IPS-18a (cell line): Measurements from ENCODE around the gene SPRED3.
"Not testable (repeated sequence)": the region's sequence is repeated elsewhere in the genome, so short reads cannot be mapped to it uniquely, and the experiment has no call there.

Source experiments
- H3K27ac ChIP-seq: one replicate; pipeline ENCODE4 v1.5.1; 2013; ENCODE audit warnings: low read length
- H3K27me3 ChIP-seq: one replicate; pipeline ENCODE4 v1.6.1; 2013; ENCODE audit warnings: mild to moderate bottlenecking, low read length; ENCODE audit not compliant: control insufficient read depth, insufficient read depth
- H3K36me3 ChIP-seq: one replicate; pipeline ENCODE4 v1.6.1; 2013; ENCODE audit warnings: low read depth, low read length; ENCODE audit not compliant: control insufficient read depth
- H3K4me1 ChIP-seq: one replicate; pipeline ENCODE4 v1.6.1; 2013; ENCODE audit warnings: low read depth, low read length; ENCODE audit not compliant: control insufficient read depth
- H3K4me3 ChIP-seq: one replicate; pipeline ENCODE4 v1.5.1; 2013; ENCODE audit warnings: low read length
- H3K9ac ChIP-seq: one replicate; pipeline ENCODE4 v1.6.1; 2013; ENCODE audit warnings: mild to moderate bottlenecking, low read length, moderate library complexity
- H3K9me3 ChIP-seq: one replicate; pipeline ENCODE4 v1.6.1; 2013; ENCODE audit warnings: low read depth, low read length; ENCODE audit not compliant: control insufficient read depth

The SPRED3 gene

DNA sequence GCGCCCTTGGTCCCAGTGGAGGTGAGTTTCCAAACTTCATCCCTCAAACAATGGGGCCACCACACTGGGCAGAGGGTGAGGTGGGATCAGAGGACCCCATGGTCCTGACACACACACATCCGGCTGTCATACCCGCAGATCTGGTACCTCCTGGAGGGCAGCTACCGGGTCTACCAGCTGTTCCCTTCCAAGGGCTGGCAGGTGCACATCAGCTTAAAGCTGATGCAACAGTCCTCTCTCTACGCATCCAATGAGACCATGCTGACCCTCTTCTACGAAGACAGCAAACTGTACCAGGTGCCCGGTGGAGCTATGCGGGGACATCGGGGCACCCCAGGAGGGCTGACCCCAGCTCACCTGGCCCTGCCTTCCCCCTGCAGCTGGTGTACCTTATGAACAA is 28.1 kb upstream of the SPRED3 start:
- H3K36me3 ChIP-seq, result no peaks in the 10 kb centered on the region
- H3K4me1 ChIP-seq, result no peaks in the 10 kb centered on the region
- no peaks in the 10 kb centered on the region for H3K9me3 ChIP-seq
- no peak overlapping the region for H3K27ac ChIP-seq
- no peak overlapping the region for H3K4me3 ChIP-seq
- H3K27me3 ChIP-seq, result peaks cover 37% of the 10 kb centered on the region
- H3K9ac ChIP-seq, result no peak overlapping the region

DNA sequence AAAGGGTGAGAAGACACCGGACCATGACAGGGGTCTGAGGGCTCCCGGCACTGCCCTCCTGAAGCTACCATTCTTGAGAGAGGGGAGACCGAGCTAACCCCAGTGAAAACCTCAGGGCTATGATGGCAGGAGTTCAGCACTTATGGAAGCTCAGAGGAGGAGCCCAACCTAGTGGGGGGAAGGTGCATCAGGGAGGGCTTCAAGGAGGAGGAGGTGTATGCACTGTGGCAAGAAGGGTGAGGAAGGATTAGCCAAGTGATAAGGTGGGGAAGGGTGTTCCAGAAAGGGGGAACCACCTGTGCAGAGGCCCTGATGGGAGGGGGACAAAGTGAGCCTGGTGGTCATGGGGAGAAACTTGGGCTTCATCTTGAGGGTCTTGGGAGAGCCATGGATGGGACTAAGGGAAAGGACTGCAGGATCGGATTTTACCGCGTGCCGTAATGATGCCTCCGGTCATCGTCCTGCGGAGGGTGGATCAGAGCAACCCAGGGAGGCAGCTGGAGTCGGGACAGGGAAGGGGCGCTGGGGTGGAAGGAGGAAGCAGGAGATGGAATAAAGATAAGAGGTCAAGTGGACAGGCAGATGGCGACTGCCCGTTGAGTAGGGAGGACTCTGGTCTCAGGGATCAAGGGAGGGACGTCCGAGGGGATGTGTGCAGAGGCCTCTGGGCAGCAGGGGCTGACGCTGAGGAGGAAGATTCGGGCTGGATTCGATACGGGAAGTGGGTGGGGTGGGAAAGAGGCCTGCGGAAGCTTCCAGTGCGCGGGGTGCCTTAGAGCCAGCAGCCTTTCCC is 27.5 kb upstream of the SPRED3 start:
- H3K36me3 ChIP-seq, result no peaks in the 10 kb centered on the region
- H3K27me3 ChIP-seq, result peaks cover 37% of the 10 kb centered on the region
- no peaks in the 10 kb centered on the region for H3K4me1 ChIP-seq
- H3K9me3 ChIP-seq, result no peaks in the 10 kb centered on the region
- no peak overlapping the region for H3K27ac ChIP-seq
- H3K4me3 ChIP-seq, result peak overlapping the region; percentile 89
- no peak overlapping the region for H3K9ac ChIP-seq

DNA sequence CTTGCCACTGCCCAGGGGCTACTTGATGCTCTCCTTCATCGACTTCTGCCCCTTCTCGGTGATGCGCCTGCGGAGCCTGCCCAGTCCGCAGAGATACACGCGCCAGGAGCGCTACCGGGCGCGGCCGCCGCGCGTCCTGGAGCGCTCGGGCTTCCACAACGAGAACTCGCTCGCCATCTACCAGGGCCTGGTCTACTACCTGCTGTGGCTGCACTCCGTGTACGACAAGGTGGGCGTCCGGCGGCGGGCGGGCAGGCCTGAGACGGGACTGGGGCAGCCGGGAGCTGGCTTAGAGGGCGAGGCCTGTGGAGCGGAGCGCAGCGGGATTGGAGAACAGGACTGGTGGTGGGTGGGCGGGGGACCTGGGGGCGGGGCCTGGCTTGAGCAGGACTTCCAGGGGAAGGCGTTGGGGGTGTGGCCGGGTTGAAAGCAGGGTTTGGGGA is 26.8 kb upstream of the SPRED3 start:
- Histone ChIP-seq H3K36me3 (no peaks in the 10 kb centered on the region), H3K27me3 (peaks cover 37% of the 10 kb centered on the region), H3K9me3 (no peaks in the 10 kb centered on the region), H3K4me3 (peak overlapping the region; percentile 89), H3K27ac (no peak overlapping the region), H3K9ac (no peak overlapping the region), H3K4me1 (no peaks in the 10 kb centered on the region)

DNA sequence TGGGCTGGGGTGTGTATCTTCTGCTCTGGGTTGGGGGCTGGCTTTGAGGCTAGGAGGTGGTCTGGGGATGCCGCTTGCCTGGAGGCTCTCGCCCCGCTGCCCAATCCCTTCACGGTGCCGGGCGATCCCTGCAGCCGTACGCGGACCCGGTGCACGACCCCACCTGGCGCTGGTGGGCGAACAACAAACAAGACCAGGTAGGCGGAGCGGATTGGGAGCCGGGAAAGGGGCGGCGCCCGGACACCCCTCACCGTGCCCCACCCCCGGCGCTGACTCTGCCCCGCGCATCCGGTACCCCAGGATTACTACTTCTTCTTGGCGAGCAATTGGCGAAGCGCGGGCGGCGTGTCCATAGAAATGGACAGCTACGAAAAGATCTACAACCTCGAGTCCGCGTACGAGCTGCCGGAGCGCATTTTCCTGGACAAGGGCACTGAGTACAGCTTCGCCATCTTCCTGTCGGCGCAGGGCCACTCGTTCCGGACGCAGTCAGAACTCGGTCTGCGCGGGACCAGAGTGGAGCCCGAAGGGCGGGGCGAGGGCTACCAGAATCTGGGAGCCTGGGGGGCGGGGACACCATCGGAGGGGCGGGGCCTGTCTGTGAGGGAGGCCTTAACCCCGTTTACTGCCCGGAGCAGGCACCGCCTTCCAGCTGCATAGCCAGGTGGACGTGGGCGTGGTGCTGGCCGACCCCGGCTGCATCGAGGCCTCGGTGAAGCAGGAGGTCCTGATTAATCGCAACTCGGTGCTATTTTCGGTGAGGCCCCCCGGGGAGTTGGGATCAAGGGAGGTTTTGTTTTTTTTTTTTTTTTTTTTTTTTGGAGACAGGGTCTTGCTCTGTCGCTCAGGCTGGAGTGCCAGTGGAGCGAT is 26.2 kb upstream of the SPRED3 start:
- no peak overlapping the region for H3K27ac ChIP-seq
- peak overlapping the region; percentile 89 for H3K4me3 ChIP-seq
- H3K9me3 ChIP-seq, result no peaks in the 10 kb centered on the region
- H3K36me3 ChIP-seq, result no peaks in the 10 kb centered on the region
- H3K27me3 ChIP-seq, result peaks cover 37% of the 10 kb centered on the region
- H3K9ac ChIP-seq, result no peak overlapping the region
- no peaks in the 10 kb centered on the region for H3K4me1 ChIP-seq

DNA sequence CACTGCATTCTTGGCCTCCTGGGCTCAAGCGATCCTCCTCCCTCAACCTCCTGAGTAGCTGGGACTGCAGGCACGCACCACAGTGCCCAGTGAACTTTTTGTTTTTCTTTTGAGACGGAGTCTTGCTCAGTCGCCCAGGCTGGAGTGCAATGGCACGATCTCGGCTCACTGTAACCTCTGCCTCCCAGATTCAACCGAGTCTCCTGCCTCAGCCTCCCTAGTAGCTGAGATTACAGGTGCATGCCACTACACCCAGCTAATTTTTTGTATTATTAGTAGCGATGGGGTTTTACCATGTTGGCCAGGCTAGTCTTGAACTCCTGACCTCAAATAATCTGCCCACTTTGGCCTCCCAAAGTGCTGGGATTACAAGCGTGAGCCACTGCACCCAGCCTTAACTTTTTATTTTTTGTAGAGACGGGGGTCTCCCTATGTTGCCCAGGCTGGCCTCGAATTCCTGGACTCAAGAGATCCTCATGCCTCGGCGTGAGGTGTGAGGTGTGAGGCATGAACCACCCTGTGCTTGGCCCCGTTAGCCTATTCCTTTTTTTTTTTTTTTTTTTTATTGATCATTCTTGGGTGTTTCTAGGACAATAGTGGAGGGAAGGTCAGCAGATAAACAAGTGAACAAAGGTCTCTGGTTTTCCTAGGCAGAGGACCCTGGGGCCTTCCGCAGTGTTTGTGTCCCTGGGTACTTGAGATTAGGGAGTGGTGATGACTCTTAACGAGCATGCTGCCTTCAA is 25.4 kb upstream of the SPRED3 start:
- H3K27me3 ChIP-seq, result peaks cover 35% of the 10 kb centered on the region
- not testable (repeated sequence) for H3K9me3 ChIP-seq, H3K36me3 ChIP-seq, H3K9ac ChIP-seq, H3K4me1 ChIP-seq, H3K27ac ChIP-seq
- H3K4me3 ChIP-seq, result peak overlapping the region; percentile 89

DNA sequence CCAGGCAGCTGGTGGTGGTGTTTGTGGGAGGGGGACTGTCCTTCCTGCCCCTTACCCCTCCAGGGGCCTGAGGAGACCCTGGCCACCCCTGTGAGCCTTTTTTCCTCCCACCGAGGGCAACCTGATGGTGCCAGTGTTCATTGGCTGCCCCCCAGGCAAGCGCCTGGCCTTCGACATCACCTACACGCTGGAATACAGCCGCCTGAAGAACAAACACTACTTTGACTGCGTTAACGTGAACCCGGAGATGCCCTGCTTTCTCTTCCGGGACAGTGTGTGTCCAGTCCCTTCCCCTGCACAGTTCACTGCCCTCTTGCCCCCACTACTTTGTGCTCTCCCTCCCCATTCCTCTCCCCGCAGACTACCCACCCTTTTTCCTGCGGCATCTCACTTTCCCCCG is 21.5 kb upstream of the SPRED3 start:
- Histone ChIP-seq H3K9me3 (no peaks in the 10 kb centered on the region), H3K9ac (no peak overlapping the region)

DNA sequence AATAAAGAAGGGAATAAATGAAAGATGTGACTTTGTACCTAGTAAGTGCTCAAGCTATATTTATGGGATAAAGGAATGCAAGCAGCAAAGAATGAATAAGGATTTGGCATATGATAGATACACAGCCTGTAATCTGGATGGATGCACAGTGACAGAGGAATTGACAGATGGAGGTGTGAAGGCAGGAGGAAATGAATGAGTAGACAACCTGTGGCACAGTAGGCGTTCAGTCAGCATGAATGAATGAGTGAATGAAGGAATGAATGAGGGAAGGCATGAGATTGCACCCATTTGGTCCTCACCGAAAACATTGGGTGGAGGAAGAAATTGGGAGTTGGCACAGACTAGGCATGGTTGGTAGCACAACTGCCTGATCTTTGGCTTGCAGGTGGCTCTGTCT is 18.9 kb upstream of the SPRED3 start:
- Histone ChIP-seq H3K4me3 (no peak overlapping the region), H3K36me3 (no peaks in the 10 kb centered on the region), H3K4me1 (no peaks in the 10 kb centered on the region), H3K27me3 (no peaks in the 10 kb centered on the region), H3K9ac (no peak overlapping the region), H3K9me3 (no peaks in the 10 kb centered on the region), H3K27ac (no peak overlapping the region)

More for the DNA sequence above, 21.5 kb upstream of the SPRED3 start:
- Histone ChIP-seq H3K4me1 (no peaks in the 10 kb centered on the region), H3K36me3 (no peaks in the 10 kb centered on the region), H3K27ac (no peak overlapping the region), H3K4me3 (no peak overlapping the region), H3K27me3 (no peaks in the 10 kb centered on the region)

DNA sequence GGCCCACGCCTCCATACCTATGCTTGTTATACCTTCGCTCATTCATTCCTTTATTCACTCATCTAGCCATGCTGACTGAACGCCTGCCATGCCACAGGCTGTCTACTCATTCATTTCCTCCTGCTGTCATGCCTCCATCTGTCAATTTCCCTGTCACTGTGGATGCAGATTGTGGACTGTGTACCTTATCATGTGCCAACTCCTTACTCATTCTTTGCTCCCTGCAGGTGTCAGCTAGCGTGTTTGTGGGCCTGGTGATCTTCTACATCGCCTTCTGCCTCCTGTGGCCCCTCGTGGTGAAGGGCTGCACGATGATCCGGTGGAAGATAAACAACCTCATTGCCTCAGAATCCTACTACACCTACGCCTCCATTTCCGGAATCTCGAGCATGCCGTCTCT is 18.2 kb upstream of the SPRED3 start:
- no peak overlapping the region for H3K9ac ChIP-seq
- H3K36me3 ChIP-seq, result no peaks in the 10 kb centered on the region
- no peaks in the 10 kb centered on the region for H3K4me1 ChIP-seq
- no peaks in the 10 kb centered on the region for H3K27me3 ChIP-seq
- no peak overlapping the region for H3K27ac ChIP-seq
- no peaks in the 10 kb centered on the region for H3K9me3 ChIP-seq
- H3K4me3 ChIP-seq, result no peak overlapping the region

DNA sequence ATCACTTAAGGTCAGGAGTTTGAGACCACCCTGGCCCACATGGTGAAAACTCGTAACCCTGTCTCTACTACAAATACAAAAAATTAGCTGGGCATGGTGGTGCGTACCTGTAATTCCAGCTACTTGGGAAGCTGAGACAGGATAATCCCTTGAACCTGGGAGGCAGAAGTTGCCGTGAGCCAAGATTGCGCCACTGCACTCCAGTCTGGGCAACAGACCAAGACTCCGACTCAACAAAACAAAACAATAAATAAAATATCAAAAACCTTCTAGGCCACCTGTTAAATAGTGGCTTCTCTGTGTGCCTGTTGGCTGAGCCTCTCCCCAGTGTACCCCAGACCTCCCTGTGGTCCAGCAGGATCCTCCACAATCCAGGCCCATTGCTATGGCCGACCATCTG is 17.4 kb upstream of the SPRED3 start:
- Histone ChIP-seq H3K36me3 (no peaks in the 10 kb centered on the region), H3K27me3 (no peaks in the 10 kb centered on the region), H3K9me3 (no peaks in the 10 kb centered on the region), H3K4me1 (peaks cover 4% of the 10 kb centered on the region), H3K4me3 (no peak overlapping the region), H3K27ac (no peak overlapping the region), H3K9ac (no peak overlapping the region)

DNA sequence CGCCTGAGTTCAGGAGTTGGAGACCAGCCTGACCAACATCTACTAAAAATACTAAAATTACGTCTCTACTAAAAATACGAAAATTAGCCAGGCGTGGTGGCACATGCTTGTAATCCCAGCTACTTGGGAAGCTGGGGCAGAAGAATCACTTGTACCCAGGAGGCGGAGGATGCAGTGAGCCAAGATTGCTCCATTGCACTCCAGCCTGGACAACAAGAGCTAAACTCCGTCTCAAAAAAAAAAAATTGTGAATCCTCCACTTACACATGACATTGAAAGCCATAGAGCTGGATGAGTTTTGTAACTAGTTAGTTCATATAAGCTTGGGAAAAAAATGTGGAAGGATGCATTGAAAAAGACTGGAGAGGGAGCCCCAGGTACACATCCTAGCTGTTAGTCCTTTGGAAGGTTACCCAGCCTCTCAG is 14.6 kb upstream of the SPRED3 start:
- H3K4me1 ChIP-seq, result peaks cover 4% of the 10 kb centered on the region
- no peaks in the 10 kb centered on the region for H3K27me3 ChIP-seq
- peak overlapping the region; percentile 49 for H3K9ac ChIP-seq
- peaks cover 6% of the 10 kb centered on the region for H3K36me3 ChIP-seq
- peak overlapping the region; percentile 88 for H3K4me3 ChIP-seq
- H3K27ac ChIP-seq, result peak overlapping the region; percentile 76
- no peaks in the 10 kb centered on the region for H3K9me3 ChIP-seq

DNA sequence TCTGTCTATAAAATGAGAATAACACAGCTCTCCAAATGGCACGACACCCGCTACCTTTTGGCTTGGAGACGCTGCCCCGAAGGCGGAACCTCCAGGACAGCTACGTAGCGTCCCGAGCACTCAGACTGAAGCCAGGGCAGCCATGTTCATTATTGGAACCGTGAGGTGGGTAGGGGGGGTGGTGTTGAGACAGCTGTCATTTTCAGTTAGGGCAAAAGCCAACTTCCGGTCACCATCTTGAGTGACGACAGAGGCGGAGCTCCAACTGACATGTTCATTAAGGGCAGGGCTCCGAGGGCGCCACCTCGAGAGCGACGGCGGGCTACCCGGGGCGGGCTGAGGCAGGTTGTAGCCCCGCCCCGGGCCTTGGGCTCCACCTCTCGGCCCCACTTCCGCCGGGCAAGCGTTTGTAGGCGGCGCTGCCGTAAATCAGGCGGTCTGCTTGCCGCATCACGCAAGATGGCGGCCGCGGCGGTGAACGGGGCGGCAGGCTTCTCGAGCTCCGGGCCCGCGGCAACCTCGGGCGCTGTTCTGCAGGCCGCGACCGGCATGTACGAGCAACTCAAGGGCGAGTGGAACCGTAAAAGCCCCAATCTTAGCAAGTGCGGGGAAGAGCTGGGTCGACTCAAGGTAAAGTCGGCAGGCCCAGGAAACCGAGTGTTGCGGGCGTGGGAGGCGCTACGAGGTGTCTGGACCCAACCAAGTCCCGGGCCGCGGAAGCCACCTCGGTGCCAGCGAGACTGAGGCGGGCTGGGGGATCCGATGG is 14.0 kb upstream of the SPRED3 start, which contains the start of gene PSMD8:
Gene PSMD8, plus strand, starts transcription at position 240 of the 766 bp plus-strand sequence. Its CDS starts 31 bp downstream, at position 271.
- Histone ChIP-seq H3K36me3 (peaks cover 12% of the 10 kb centered on the region), H3K4me1 (peaks cover 4% of the 10 kb centered on the region), H3K9me3 (no peaks in the 10 kb centered on the region), H3K27ac (peak within 1 kb of the TSS; percentile 76), H3K9ac (peak within 1 kb of the TSS; percentile 93), H3K4me3 (peak within 1 kb of the TSS; percentile 88), H3K27me3 (no peaks in the 10 kb centered on the region)
